Lower leg skin (tissue), 3 donors: ENCODE results near the gene EXOC7.

Experiments
- POLR2A ChIP-seq, 2 donors: fragments of 450-650 bp; IDR thresholded peaks; one replicate each; pipeline ENCODE4 v1.6.1; 2016 to 2017; ENCODE audit warnings: antibody characterized with exemption in 2 of 2, mild to moderate bottlenecking in 1 of 2, moderate library complexity in 1 of 2
- TF ChIP-seq, protein P1 (sequence below), 3 donors: fragments of 450-650 bp; IDR thresholded peaks; one replicate each; pipeline ENCODE4 v1.5.1; 2016; ENCODE audit warnings: antibody characterized with exemption in 3 of 3, mild to moderate bottlenecking in 3 of 3, moderate library complexity in 2 of 3

DNA sequence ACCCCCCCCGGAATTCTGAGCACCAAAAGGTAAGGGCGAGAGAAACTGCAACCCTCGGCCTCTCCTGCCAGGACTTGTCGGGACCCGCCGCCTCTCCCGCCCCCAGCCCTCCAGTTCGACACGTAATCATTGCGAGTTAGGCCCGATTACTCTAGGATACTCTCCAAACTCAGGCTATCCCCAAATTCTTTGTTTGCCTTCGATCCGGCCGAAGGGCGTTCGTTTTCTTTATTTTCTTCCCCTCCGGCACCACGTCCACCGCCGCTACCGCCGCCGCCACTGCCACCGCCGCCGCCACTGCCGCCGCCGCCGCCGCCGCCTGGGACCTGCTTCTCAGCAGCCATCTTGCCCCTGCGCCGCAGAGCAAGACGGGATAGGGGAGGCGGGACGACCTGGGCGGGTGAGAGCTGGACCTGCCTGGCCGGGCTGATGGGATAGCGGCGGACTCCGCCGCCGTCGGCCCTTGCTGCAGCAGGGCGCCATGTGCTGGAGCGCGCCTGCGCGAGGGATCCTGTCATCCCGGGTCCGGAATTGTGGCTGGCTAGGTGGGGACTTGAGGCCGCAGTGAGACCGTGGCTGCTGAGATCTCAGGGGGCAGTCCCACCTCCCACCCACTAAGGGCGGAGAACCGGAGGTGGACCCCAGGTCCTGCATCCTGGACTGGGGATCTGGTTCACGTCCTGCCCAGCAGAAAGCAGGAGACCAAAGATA, 31.3 kb downstream of the EXOC7 start, which contains the start of gene SRP68:
- TF ChIP-seq, protein P1, sequence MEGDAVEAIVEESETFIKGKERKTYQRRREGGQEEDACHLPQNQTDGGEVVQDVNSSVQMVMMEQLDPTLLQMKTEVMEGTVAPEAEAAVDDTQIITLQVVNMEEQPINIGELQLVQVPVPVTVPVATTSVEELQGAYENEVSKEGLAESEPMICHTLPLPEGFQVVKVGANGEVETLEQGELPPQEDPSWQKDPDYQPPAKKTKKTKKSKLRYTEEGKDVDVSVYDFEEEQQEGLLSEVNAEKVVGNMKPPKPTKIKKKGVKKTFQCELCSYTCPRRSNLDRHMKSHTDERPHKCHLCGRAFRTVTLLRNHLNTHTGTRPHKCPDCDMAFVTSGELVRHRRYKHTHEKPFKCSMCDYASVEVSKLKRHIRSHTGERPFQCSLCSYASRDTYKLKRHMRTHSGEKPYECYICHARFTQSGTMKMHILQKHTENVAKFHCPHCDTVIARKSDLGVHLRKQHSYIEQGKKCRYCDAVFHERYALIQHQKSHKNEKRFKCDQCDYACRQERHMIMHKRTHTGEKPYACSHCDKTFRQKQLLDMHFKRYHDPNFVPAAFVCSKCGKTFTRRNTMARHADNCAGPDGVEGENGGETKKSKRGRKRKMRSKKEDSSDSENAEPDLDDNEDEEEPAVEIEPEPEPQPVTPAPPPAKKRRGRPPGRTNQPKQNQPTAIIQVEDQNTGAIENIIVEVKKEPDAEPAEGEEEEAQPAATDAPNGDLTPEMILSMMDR (IDR thresholded peaks at IDR 0.05): peak in 1 of 3 donors; percentile 39
- TF ChIP-seq POLR2A (IDR thresholded peaks at IDR 0.05): no peak
